GM19043 (cell line): ENCODE measurements around the gene DNAH2.

Experiments used
- ATAC-seq: cut with Tn5 transposase; IDR thresholded peaks from one replicate; pipeline ENCODE4 v1.9.1; 2021; ENCODE audit warnings: low read depth; ENCODE audit not compliant: unreplicated experiment

The DNAH2 gene

GRCh38 chr17:7836596-7837407, 119.3 kb downstream of the DNAH2 start:
- no peak for ATAC-seq

DNA sequence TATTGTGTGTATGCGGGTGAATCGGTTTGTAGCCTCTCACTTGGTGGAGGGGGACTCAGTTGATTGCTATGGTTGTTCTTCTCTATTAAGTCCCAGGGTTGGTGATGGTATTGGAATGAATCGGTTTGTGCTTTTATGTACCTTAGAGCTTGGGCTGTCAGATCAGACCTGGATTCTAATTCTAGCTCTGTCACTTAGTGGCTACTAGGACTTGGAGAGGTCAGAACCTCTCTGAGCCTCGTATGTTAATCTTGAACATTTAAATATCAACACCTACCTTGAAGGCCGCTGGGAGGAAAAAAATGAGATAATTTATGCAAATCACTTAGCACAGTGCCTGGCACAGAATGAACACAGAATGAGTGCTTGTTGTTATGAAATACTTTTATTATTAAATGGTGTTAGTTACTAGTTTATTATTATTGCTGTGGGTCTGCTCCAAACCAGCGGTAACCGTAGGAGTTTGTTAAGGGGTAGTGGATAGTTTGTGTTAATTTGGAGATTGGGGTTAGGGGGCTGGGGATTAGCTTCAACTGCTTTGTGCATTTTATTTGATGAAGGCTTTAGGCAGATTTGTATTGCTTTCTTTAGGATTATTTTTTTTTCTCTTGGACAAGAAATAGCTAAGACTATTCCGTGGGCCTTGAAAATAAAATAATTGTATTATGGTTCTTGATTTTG, 120.0 kb downstream of the DNAH2 start:
- ATAC-seq, result no peak

- no peak for ATAC-seq
Measured at GRCh38 chr17:7838090-7839075, 120.8 kb downstream of the DNAH2 start.

DNA sequence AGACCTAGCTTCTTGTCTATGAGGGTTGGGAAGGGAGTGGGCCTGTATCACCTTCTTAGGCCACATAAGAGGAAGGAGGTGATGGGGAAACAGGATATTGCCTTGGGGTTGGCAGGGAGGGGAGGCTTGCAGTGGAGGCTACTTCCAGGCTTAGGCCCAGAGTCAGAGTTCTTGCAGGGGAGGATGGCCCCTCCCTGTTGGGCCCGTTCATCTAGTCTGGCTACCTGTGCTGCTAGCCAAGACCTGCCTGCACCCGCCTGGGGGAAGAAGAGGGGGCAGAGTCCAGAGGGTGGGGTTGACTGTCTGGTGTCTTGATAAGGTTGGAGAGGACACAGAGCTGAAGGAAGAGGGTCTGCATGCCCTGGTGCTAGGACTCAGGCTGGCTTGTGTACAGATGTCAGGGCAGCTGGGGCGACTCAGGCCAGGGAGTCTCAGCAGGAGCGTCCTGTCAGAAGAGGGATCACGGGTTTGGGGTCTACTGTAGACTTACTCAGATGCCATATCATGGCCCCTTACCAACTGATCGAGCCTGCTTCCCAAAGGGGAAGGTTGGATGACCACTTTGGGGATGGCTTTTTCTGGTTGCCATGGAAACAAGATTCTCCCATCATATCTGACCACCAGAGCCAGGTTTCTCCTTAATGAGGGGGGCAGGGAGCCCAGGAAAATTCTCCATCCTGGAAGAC, 121.8 kb downstream of the DNAH2 start:
- no peak for ATAC-seq

DNA sequence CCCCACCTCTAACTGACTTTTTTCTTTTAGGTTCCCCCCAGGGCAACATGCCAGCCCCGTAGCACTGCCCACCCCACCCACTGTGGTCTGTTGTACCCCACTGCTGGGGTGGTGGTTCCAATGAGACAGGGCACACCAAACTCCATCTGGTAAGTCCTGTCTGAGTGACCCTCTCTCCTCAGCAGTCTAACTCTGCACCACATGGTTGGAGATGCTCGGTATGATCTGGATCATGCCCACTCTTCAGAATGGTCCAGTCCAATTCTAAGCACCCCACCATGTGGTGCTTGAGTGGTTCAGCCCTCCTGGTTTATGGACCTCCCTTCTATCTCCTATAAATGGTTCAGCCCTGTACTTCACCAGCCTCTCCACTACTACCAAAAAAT, 122.3 kb downstream of the DNAH2 start:
- ATAC-seq, result no peak

DNA sequence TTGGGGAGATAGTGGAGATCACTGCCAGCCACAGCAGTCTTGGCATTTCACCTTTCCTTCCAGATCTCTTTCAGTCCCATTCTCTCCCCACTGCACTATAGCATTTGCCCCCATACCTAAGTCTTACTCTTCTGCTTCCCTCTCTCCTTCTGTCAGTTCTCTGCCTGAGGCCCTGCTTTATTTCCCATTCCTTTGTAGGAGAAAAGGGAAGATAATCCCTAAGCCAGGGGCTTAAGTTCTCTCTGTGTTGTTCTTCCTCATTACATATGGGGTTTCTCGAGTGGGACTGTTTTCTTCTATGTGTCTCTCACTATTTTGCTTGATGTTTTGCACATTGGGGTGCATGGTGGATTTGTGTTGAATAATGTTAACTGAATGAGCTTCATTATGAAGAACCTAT, 122.9 kb downstream of the DNAH2 start:
- ATAC-seq, result no peak

GRCh38 chr17:7840875-7841274, 123.3 kb downstream of the DNAH2 start:
- no peak for ATAC-seq

- no peak for ATAC-seq
Measured at GRCh38 chr17:7841396-7841914, 123.9 kb downstream of the DNAH2 start.

DNA sequence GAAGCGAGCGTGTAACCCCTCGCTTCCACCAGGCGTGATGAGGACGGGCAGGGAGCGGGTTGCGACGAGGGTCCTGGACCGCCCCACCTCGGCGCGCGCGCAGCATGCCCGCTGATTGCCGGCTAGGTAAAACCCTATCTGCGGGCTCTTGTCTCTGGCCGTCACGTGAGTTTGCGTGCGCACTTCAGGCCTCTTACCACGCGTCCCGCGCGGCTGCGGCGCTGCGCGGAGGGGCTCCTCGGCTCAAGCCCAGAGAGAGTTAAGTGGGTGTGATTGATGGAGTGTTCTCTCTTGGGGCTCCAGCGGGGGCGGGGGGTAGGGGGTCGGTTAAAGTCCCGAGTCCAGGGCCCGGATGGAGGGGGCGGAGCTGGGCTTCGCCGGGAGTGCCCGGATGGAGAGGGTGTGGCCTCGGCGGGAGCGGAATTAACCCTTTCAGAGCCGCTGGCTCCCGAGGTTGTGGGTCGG, 124.4 kb downstream of the DNAH2 start:
- ATAC-seq, result no peak

DNA sequence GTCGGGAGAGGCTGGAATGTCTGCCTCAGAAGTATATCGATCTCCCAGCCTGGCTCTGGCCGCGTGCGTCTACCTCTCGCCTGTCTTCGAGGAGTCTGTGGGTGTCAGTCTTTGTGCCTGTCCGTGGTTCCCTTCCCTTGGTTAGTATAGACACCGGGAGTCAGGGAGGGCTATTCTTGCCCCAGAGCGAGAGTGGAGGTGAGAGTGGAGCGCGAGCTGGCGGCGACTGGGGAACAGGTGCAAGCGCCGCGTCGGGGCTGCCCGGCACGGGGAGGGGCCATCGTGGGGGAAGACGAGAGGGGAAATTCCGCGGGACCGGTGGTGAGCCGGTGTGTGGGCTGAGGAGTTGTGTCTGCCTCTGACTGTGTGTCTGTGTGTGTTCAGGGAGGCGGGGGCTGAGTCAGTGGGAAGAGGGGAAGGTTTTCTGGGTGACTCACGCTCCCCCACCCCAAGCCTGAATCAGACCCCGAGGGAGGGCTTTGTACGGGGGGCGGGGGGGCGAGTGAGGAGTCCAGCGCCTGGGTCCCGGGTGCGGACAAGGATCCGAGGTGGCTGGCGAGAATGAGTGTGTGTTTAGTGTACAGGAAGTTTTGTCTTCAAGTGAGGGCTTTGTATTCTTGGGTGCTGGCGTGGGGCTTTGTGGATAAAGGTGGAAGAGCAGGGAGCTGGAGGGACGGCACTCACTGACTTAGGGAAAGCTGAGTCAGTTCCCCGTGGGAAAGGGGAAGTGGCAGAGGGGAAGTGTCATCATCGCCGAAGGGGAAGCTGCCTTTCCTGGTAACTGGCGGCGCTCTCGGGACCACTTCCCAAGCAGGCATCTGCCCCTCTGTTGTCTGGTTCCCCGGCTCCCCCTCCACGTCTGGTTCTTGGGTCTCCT, 125.1 kb downstream of the DNAH2 start:
- no peak for ATAC-seq

- ATAC-seq, result no peak
Measured at GRCh38 chr17:7843257-7843535, 125.7 kb downstream of the DNAH2 start.

DNA sequence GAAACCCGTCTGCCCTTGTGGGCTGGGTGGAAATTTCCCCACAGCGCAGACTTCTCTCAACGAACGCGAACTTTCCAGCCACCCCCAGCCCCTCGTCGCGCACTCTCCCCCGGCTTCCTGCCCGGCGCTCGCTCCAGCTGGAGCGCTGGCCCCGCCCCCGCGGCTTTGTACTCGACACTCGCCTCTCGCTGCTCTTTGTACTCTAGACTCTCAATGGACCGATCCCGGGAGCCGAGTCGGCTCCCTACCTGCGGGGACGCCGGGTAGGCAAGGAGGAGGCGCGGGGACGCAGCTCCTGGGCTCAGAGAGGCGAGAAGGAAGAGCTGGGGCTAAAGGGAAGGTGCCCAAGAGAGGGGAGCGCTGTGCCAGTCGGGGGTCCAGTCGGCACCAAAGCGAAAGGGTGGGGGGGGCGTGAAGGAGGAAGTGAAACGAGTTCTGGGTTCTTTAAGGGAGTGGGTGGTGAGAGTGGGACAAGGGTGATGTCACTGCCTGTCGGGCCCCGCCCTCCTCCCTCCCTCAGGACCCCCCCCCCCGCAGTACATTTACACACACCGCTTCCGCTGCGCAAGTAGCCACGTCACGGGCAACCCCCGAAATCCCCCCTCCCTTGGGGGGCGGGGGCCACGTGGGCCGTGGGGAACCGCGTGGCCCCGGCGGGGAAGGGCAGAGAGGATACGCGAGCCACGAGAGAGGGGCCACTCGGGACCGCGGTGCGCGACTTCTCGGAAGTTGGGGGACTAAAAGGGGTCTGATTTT, 126.2 kb downstream of the DNAH2 start:
- no peak for ATAC-seq

GRCh38 chr17:7844292-7845154, 127.0 kb downstream of the DNAH2 start:
- peak; percentile 48 for ATAC-seq

DNA sequence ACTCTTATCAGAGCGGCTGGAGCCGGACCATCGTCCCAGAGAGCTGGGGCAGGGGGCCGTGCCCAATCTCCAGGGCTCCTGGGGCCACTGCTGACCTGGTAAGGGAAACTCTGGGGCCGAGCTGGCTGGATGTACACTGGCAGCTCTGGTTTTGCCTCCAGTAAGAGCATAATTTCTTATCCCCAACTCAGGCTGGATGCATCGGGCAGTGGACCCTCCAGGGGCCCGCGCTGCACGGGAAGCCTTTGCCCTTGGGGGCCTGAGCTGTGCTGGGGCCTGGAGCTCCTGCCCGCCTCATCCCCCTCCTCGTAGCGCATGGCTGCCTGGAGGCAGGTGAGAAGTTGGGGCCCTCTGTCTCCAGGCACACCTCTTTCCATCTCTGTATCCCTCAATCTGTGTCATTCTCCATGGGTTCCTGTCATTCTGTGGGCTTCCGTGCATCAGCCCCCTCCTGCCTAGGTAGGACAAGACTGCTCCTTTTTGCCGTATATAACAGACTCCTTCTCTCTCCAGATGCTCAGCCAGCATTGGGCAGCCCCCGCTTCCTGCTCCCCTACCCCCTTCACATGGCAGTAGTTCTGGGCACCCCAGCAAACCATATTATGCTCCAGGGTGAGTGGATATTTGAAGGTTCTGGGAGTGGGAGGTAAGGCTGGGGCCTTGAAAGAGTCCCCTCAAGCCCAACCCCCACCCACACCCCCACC, 128.0 kb downstream of the DNAH2 start:
- ATAC-seq, result no peak

DNA sequence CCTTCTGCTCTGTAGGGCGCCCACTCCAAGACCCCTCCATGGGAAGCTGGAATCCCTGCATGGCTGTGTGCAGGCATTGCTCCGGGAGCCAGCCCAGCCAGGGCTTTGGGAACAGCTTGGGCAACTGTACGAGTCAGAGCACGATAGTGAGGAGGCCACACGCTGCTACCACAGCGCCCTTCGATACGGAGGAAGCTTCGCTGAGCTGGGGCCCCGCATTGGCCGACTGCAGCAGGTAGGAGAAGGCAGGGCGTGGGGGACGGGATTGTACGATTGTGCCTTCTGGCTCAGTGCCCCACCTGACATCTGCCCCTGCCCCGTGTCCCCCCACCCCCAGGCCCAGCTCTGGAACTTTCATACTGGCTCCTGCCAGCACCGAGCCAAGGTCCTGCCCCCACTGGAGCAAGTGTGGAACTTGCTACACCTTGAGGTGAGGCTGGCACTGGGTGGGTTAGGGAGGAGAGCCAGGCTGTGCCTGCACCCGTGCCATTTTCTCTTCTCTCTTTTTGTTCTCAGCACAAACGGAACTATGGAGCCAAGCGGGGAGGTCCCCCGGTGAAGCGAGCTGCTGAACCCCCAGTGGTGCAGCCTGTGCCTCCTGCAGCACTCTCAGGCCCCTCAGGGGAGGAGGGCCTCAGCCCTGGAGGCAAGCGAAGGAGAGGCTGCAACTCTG, 128.7 kb downstream of the DNAH2 start:
- ATAC-seq, result no peak

GRCh38 chr17:7846765-7847661, 129.5 kb downstream of the DNAH2 start:
- no peak for ATAC-seq
